Measurements from ENCODE around the gene ZNF414.
"Not testable (repeated sequence)": the region's sequence is repeated elsewhere in the genome, so short reads cannot be mapped to it uniquely, and the experiment has no call there.

The ZNF414 gene

DNA sequence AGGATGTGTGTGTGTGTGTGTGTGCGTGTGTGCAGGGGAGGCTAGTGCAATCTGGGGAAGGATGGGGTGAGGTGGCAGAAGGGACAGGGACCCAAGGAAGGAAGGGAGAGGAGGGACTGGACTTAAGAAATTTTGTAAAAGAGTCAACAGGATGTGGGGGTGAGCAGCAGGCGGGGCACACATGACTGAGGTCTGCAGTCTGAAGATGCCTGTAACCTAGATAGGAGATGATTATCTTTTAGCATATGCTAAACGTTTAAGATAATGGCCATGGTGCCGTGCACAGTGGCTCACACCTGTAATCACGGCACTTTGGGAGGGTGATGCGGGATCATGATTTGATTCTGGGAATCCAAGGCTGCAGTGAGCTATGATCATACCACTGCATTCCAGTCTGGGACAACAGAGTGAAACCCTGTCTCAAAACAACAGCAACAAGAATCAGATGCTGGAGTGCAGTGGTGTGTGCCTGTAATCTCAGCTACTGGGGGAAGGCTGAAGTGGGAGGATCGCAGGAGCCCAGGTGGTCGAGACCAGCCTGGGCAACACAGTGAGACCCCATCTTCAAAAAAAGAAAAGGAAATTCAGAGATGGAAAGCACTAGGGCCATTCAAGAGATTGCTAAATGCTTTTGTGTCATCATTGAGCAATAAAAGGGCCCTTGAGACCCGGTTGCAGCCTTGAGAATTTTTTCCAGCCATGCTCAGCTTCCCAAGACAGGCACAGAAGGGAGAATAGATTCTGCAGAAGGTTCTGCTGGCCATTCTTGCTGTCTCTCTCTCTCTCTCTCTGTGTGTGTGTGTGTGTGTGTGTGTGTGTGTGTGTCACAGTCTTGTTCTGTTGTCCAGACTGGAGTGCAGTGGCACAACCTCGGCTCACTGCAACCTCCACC lies 3.8 kb upstream of the ZNF414 start:
- no peak for FAIRE-seq

- FAIRE-seq, result no peak
These were observed 1.4 kb upstream of the ZNF414 start for GRCh38 chr19:8515317-8515716.

- not testable (repeated sequence) for FAIRE-seq
These were observed 590 bp upstream of the ZNF414 start for GRCh38 chr19:8514505-8515009.

GRCh38 chr19:8513036-8513686 lies 806 bp downstream of the ZNF414 start:
- no peak for FAIRE-seq

DNA sequence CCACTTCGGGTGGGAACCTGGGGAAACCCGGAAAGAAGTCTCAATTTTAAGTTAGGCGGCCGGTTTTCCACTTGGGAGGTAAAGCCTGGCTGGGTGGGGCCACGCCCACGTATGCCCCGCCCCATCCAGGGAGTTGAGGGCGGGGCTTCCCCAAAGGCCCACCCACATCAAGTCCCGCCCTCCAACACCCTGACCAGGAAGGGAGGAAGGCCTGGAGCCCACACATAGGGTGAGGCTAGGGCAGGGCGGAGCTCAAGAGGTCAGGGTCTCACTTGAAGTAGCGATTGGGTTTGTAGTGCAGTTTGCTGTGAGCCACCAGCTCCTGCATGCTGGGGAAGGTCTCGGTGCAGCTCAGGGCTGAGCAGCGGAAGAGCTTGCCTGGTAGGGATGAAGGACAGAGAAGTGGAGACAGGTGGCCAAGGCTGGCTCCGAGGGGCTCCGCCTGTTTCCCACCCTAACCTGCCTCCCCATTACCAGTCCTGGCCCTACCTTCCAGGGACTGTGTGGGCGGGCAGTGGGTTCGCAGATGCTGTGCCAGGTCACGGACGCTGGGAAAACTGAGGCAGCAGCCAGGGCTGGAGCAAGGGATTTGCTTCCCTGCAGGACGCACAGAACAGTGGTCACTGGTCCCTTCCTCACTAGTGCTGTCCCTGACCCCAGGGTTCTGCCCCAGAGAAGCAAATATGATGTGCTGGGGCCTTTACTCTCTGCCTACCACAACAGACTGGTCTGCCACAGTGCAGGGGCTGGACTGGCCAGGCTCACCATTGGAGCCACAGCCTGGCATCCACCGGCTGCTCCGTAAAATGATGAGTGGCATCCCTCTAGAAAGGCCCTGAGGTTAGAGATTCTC lies 1.6 kb downstream of the ZNF414 start:
- FAIRE-seq, result no peak

GRCh38 chr19:8511573-8512101 lies 2.3 kb downstream of the ZNF414 start:
- FAIRE-seq, result no peak

- no peak for FAIRE-seq
These were observed 3.3 kb downstream of the ZNF414 start for GRCh38 chr19:8510589-8511115.

- FAIRE-seq, result no peak
These were observed 7.5 kb downstream of the ZNF414 start for GRCh38 chr19:8506402-8506957.

DNA sequence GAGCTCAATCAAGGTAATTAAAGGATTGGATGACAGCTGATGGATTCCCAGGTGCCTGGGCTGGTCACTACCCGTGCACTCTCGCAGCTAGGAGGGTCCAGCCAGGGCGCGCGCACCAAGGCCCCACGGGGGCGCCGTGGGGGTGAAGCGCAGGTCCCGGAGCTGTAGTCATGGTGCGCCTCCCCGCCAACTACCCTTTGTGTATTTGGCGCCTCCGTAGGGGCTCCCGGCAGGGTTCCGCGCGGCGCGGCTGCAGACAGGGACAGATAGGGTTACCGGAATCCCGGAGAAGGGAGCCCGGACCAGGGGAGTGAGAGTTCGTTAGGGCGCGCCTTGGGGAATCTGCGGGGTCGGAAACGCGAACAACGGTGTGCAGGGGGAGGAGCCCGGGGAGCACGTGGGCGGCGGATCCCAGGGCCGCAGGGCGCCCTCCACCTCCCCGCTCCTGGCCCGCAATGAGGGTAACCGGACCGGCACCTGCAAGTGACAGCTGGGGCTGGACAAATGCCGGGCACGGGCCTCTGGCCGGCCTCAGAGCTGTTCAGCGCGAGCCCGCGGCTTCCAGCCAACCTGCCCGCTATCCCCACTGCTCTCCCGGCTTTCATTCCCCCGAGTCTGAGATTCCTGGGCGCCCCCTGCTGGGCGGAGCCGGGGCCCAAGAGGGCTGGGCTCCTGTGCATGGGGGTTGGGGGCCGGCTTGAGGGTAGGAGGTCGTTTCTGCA lies 8.1 kb downstream of the ZNF414 start:
- no peak for FAIRE-seq

GRCh38 chr19:8504919-8505318 lies 9.0 kb downstream of the ZNF414 start:
- FAIRE-seq, result no peak

GRCh38 chr19:8504171-8504570 lies 9.8 kb downstream of the ZNF414 start:
- FAIRE-seq, result no peak

- FAIRE-seq, result no peak
These were observed 10.5 kb downstream of the ZNF414 start for GRCh38 chr19:8503510-8503909.

GRCh38 chr19:8501981-8502380 lies 12.0 kb downstream of the ZNF414 start:
- no peak for FAIRE-seq

DNA sequence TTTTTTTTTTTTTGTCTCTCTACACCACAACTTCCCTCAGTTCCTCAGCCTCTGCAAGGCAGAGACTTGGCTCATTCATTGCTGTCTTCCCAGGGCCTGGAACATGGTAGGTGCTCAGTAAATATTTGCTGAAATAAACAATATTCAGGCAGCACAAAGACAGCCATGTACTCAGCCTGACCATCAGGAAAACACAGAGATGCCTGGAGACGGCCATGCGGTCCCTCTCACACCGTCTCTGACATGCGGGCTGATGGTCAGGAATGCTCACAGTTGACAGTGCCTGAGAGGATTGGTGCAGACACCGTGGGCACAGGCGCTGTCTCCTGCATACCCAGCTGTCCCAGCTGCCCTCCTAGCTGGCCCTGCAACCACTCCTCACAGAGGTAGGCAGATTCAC lies 12.5 kb downstream of the ZNF414 start:
- FAIRE-seq, result no peak

DNA sequence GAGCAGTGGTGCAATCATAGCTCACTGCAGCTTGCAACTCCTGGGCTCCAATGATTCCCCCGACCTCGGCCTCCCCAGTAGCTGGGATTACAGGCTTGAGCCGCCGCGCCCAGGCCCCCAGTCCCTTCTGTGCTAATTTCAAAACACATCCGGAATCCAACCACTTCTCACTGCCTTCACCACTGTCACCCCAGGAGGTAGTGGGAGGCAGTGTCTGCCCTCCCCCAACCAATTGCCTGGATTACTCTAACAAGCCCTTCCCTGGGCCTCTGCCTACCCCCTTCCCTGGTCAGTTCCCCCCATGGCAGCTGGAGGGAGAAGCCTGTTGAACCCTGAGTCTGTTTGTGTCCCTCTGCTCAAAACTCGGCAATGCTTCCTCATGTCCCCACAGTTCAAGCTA lies 13.8 kb downstream of the ZNF414 start:
- FAIRE-seq, result no peak

GRCh38 chr19:8499048-8499833 lies 14.7 kb downstream of the ZNF414 start:
- no peak for FAIRE-seq

DNA sequence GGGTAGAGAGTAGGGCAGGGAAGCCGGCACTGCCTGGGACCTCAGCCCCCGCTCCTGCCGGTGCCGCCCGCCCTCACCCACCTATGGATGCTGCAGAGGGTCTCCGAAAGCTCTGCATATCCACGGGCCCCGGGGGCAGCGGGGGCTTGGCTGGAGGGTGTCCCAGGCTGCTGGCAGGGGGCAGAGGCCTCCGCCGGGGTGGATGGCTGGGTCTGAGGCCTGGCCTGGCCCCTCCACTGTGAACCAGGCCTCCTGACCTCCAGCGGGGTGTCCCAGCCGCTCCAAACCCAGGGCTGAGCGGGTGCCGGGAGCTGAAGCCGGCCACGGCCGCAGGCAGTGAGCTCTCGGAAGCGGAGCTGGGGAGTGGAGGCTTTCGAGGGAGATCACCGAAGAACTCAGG lies 15.7 kb downstream of the ZNF414 start:
- no peak for FAIRE-seq

GRCh38 chr19:8494158-8494557 lies 19.8 kb downstream of the ZNF414 start:
- FAIRE-seq, result no peak

DNA sequence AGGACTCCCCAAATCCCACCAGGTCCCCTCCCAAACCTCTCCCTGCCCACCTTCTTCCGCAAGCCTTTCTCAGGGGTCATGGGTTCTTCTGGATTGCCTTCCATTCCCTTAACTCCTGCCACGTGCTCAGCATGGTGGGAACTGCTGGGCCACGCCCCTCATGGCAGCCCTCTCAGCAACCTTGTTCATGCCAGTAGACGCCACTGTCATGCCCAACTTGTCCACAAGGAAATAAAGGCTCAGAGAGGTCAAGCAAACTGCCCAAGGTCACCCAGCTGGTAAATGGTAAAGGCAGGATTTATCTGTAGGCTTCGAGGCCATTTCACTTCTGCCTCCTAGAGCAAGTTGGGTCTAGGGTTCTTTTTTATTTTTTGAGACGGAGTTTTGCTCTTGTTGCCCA lies 22.4 kb downstream of the ZNF414 start:
- no peak for FAIRE-seq

- FAIRE-seq, result no peak
These were observed 23.1 kb downstream of the ZNF414 start for GRCh38 chr19:8490873-8491272.

GRCh38 chr19:8490395-8490760 lies 23.6 kb downstream of the ZNF414 start:
- no peak for FAIRE-seq
